HUES48 (cell line): ENCODE data around the gene TMEM38B.
A peak's percentile ranks its signal among the peaks of the same experiment; 100 is the strongest.

Source experiments
- H3K27ac ChIP-seq: one replicate; pipeline ENCODE4 v1.7.0; 2013; ENCODE audit warnings: low read depth, low read length, inconsistent platforms
- H3K27me3 ChIP-seq: 2 replicates; pipeline ENCODE4 v1.6.1; 2013; ENCODE audit warnings: mild to moderate bottlenecking, low read length; ENCODE audit not compliant: control insufficient read depth, insufficient read depth
- H3K36me3 ChIP-seq: 2 replicates; pipeline ENCODE4 v1.6.1; 2013; ENCODE audit warnings: low read length; ENCODE audit not compliant: control insufficient read depth, insufficient read depth
- H3K4me1 ChIP-seq: 2 replicates; pipeline ENCODE4 v1.6.1; 2013; ENCODE audit warnings: mild to moderate bottlenecking, low read length; ENCODE audit not compliant: control insufficient read depth, insufficient read depth
- H3K4me3 ChIP-seq: 2 replicates; pipeline ENCODE4 v1.5.1; 2013; ENCODE audit warnings: mild to moderate bottlenecking, low read depth, low read length
- H3K9ac ChIP-seq: 2 replicates; pipeline ENCODE4 v1.6.1; 2013; ENCODE audit warnings: mild to moderate bottlenecking, low read depth, low read length, moderate library complexity
- H3K9me3 ChIP-seq: 2 replicates; pipeline ENCODE4 v1.6.1; 2013; ENCODE audit warnings: low read length; ENCODE audit not compliant: control insufficient read depth, insufficient read depth

Gene TMEM38B

GRCh38 chr9:105667867-105668266 is 26.5 kb upstream of the TMEM38B start:
- H3K4me1 ChIP-seq: no peaks in the 10 kb centered on the region
- no peak overlapping the region for H3K4me3 ChIP-seq
- H3K27me3 ChIP-seq: no peaks in the 10 kb centered on the region
- H3K36me3 ChIP-seq: no peaks in the 10 kb centered on the region
- H3K9me3 ChIP-seq: no peaks in the 10 kb centered on the region
- H3K9ac ChIP-seq: no peak overlapping the region
- no peak overlapping the region for H3K27ac ChIP-seq

GRCh38 chr9:105670315-105670714 is 24.0 kb upstream of the TMEM38B start:
- H3K9me3 ChIP-seq: no peaks in the 10 kb centered on the region
- no peaks in the 10 kb centered on the region for H3K36me3 ChIP-seq
- H3K27me3 ChIP-seq: no peaks in the 10 kb centered on the region
- no peaks in the 10 kb centered on the region for H3K4me1 ChIP-seq
- H3K27ac ChIP-seq: no peak overlapping the region
- H3K4me3 ChIP-seq: no peak overlapping the region
- H3K9ac ChIP-seq: no peak overlapping the region

GRCh38 chr9:105670775-105671174 is 23.6 kb upstream of the TMEM38B start:
- Histone ChIP-seq H3K27ac (no peak overlapping the region), H3K36me3 (no peaks in the 10 kb centered on the region), H3K27me3 (no peaks in the 10 kb centered on the region), H3K4me1 (no peaks in the 10 kb centered on the region), H3K4me3 (no peak overlapping the region), H3K9me3 (no peaks in the 10 kb centered on the region), H3K9ac (no peak overlapping the region)

GRCh38 chr9:105672711-105673234 is 21.6 kb upstream of the TMEM38B start:
- no peak overlapping the region for H3K4me3 ChIP-seq
- no peak overlapping the region for H3K27ac ChIP-seq
- no peak overlapping the region for H3K9ac ChIP-seq

GRCh38 chr9:105673850-105674387 is 20.4 kb upstream of the TMEM38B start:
- Histone ChIP-seq H3K4me1 (peaks cover 12% of the 10 kb centered on the region), H3K27ac (no peak overlapping the region), H3K9ac (no peak overlapping the region), H3K27me3 (no peaks in the 10 kb centered on the region), H3K4me3 (no peak overlapping the region), H3K9me3 (no peaks in the 10 kb centered on the region), H3K36me3 (no peaks in the 10 kb centered on the region)

More at GRCh38 chr9:105672711-105673234, 21.6 kb upstream of the TMEM38B start:
- Histone ChIP-seq H3K9me3 (no peaks in the 10 kb centered on the region), H3K27me3 (no peaks in the 10 kb centered on the region), H3K4me1 (peaks cover under 1% of the 10 kb centered on the region; the same call in 1 of the 2 replicates), H3K36me3 (no peaks in the 10 kb centered on the region)

GRCh38 chr9:105676351-105676923 is 17.9 kb upstream of the TMEM38B start:
- no peak overlapping the region for H3K27ac ChIP-seq
- no peak overlapping the region for H3K9ac ChIP-seq
- no peak overlapping the region for H3K4me3 ChIP-seq
- peaks cover 14% of the 10 kb centered on the region for H3K4me1 ChIP-seq
- H3K36me3 ChIP-seq: no peaks in the 10 kb centered on the region
- no peaks in the 10 kb centered on the region for H3K9me3 ChIP-seq
- no peaks in the 10 kb centered on the region for H3K27me3 ChIP-seq

GRCh38 chr9:105678163-105678562 is 16.2 kb upstream of the TMEM38B start:
- Histone ChIP-seq H3K9ac (no peak overlapping the region), H3K9me3 (no peaks in the 10 kb centered on the region), H3K4me1 (peaks cover 14% of the 10 kb centered on the region), H3K4me3 (no peak overlapping the region), H3K27me3 (no peaks in the 10 kb centered on the region), H3K27ac (peak overlapping the region; percentile 9), H3K36me3 (no peaks in the 10 kb centered on the region)

GRCh38 chr9:105678781-105679180 is 15.6 kb upstream of the TMEM38B start:
- H3K27me3 ChIP-seq: no peaks in the 10 kb centered on the region
- no peak overlapping the region for H3K9ac ChIP-seq
- no peaks in the 10 kb centered on the region for H3K9me3 ChIP-seq
- H3K4me3 ChIP-seq: no peak overlapping the region
- peaks cover 14% of the 10 kb centered on the region for H3K4me1 ChIP-seq
- H3K27ac ChIP-seq: peak overlapping the region; percentile 9
- no peaks in the 10 kb centered on the region for H3K36me3 ChIP-seq

- no peaks in the 10 kb centered on the region for H3K9me3 ChIP-seq
- no peaks in the 10 kb centered on the region for H3K27me3 ChIP-seq
- H3K9ac ChIP-seq: no peak overlapping the region
- H3K4me1 ChIP-seq: peaks cover 14% of the 10 kb centered on the region
- H3K27ac ChIP-seq: no peak overlapping the region
- no peak overlapping the region for H3K4me3 ChIP-seq
- no peaks in the 10 kb centered on the region for H3K36me3 ChIP-seq
Measured at GRCh38 chr9:105679257-105680022, 14.9 kb upstream of the TMEM38B start.

- Histone ChIP-seq H3K9me3 (no peaks in the 10 kb centered on the region), H3K9ac (no peak overlapping the region), H3K36me3 (no peaks in the 10 kb centered on the region), H3K27ac (no peak overlapping the region), H3K27me3 (no peaks in the 10 kb centered on the region), H3K4me1 (peaks cover 14% of the 10 kb centered on the region), H3K4me3 (no peak overlapping the region)
Measured at GRCh38 chr9:105681313-105681712, 13.0 kb upstream of the TMEM38B start.

GRCh38 chr9:105681724-105682123 is 12.6 kb upstream of the TMEM38B start:
- Histone ChIP-seq H3K36me3 (no peaks in the 10 kb centered on the region), H3K9ac (no peak overlapping the region), H3K27ac (no peak overlapping the region), H3K9me3 (no peaks in the 10 kb centered on the region), H3K27me3 (no peaks in the 10 kb centered on the region), H3K4me1 (peaks cover 14% of the 10 kb centered on the region), H3K4me3 (no peak overlapping the region)
